ENCODE data around the gene CLPSL2.

DNA sequence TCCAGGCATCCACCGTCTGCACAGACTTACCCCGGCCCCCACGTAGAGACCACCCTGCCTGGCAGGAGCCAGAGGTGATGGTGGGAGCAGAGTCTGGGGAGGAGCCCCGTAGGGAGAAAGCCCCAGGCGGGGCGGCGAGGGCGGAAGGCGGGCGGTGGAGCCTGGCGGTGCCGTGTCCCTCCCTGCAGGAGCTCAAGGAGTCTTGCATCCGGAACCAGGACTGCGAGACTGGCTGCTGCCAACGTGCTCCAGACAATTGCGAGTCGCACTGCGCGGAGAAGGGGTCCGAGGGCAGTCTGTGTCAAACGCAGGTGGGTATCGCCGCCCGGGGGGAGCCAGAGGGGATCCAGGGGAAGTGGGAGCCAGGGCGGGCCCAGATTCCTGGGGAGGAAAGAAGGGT lies 10.4 kb downstream of the CLPSL2 start:
- TF ChIP-seq POLR2A (IDR thresholded peaks at IDR 0.05; ENCODE audit: low read depth, low read length) (no peak), TAF1 (IDR thresholded peaks at IDR 0.05; ENCODE audit: borderline replicate concordance, low read depth, low read length) (no peak)

Data from GM12892 (cell line).